Measurements from ENCODE around the gene VWA8. TPM values are rescaled to one million over a fixed set of nuclear protein-coding genes. Genes with fewer than 3 reads are reported as not detected.

Gene VWA8
- total and polyA plus RNA-seq, 2 of the 8 experiments (the other 6 are each of a cell fraction or from before 2014, with no cell fraction given) = 5.9 to 19.6 TPM

DNA sequence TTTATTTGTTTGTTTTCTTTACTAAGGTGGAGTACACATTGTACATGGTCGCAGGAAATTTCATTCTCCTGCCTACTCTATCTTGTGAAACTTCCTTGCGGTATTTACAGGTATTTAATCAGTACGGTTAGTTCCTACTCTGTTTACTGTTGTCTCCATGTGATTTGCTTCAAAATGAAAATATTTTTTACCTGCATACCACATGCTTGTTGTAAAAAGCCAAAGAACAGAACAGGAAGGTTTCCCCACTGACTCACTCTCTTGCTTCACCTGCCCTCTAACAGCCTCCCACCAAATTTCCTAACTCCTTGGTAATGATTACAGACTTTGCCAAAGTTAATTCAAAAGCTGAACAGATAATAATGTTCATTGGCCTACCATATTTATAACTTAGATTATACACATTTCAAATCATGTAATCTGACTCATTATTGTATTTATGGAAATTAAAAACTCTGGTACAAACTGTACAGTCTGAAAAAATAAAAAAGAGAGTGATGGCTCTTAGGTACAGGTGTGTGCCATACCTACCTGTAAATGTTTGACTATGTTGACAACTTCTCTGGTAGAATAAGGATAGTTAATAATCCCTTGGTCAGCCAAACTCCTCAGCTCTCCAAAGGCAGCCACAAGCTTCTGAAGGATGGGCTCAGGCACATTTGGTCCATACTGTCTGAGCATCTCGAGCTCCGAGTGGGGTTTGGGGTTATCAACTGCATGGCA lies 239.9 kb downstream of the VWA8 start (continued):
- TF ChIP-seq TEAD4 (IDR thresholded peaks at IDR 0.05; ENCODE audit: low read depth, low read length) = no peak
- no peak for TF ChIP-seq MAX (IDR thresholded peaks at IDR 0.05)
- no peak for TF ChIP-seq BACH1 (IDR thresholded peaks at IDR 0.05; ENCODE audit: low read length)
- TF ChIP-seq SUZ12 (IDR thresholded peaks at IDR 0.05; ENCODE audit: low read length) = no peak
